Duodenal mucosa (tissue), 2 donors: Measurements from ENCODE around the gene DENND11.

Source experiments
- H3K27ac ChIP-seq: one replicate; pipeline ENCODE4 v1.7.0; 2013; ENCODE audit warnings: low read depth, low read length
- H3K27me3 ChIP-seq, 2 donors: one replicate each; pipeline ENCODE4 v1.7.0; 2013; ENCODE audit warnings: low read length in 2 of 2, control low read depth in 1 of 2; ENCODE audit not compliant: insufficient read depth in 2 of 2, control insufficient read depth in 1 of 2
- H3K36me3 ChIP-seq, 2 donors: one replicate each; pipeline ENCODE4 v1.7.0; 2013; ENCODE audit warnings: low read length in 2 of 2, control low read depth in 1 of 2; ENCODE audit not compliant: insufficient read depth in 2 of 2, control insufficient read depth in 1 of 2
- H3K4me1 ChIP-seq, 2 donors: one replicate each; pipeline ENCODE4 v1.7.0; 2013; ENCODE audit warnings: low read length in 2 of 2, control low read depth in 1 of 2; ENCODE audit not compliant: insufficient read depth in 2 of 2, control insufficient read depth in 1 of 2
- H3K4me3 ChIP-seq, 2 donors: one replicate each; pipeline ENCODE4 v1.7.0; 2013; ENCODE audit warnings: low read length in 2 of 2, low read depth in 1 of 2
- H3K9ac ChIP-seq, 2 donors: one replicate each; pipeline ENCODE4 v1.7.0; 2013; ENCODE audit warnings: low read length in 2 of 2, low read depth in 1 of 2
- H3K9me3 ChIP-seq, 2 donors: one replicate each; pipeline ENCODE4 v1.7.0; 2013; ENCODE audit warnings: low read length in 2 of 2, control low read depth in 1 of 2; ENCODE audit not compliant: control insufficient read depth in 1 of 2

Gene DENND11

DNA sequence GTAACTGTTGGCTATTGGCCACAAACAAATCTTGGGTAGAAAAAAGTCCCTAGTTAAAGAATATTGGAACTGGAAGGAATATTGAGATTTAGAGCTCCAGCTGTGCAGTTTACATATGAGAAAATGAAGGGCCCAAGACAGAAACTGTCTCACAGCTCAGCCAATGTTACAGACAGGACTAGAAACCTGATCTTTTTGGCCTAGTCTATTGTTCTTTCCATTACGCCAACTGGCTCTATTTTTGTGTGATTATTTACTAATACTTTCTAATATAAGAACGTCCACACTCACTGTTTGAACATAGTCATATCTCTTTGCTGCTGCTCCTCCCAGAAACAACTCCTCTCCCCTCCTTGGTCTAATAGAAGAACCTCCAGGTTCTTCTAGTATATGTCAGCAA lies 7.4 kb upstream of the DENND11 start:
- no peaks in the 10 kb centered on the region for H3K9me3 ChIP-seq
- H3K36me3 ChIP-seq = no peaks in the 10 kb centered on the region
- H3K4me3 ChIP-seq = no peak overlapping the region
- no peaks in the 10 kb centered on the region for H3K27me3 ChIP-seq
- H3K9ac ChIP-seq = no peak overlapping the region
- H3K4me1 ChIP-seq = peaks cover 7 to 13% of the 10 kb centered on the region in 2 donors
- no peak overlapping the region for H3K27ac ChIP-seq

GRCh38 chr7:141708351-141708750 lies 6.4 kb upstream of the DENND11 start, which contains the start of gene WEE2:
Gene WEE2, plus strand, starts transcription at chr7:141708353. Its CDS starts 406 bp downstream, at chr7:141708759.
- Histone ChIP-seq H3K9ac (no peak within 1 kb of the TSS), H3K4me1 (peaks cover 9 to 20% of the 10 kb centered on the region in 2 donors), H3K4me3 (no peak within 1 kb of the TSS), H3K9me3 (no peaks in the 10 kb centered on the region), H3K27ac (no peak within 1 kb of the TSS), H3K27me3 (no peaks in the 10 kb centered on the region), H3K36me3 (no peaks in the 10 kb centered on the region)

- H3K27me3 ChIP-seq = no peaks in the 10 kb centered on the region
- no peak overlapping the region for H3K9ac ChIP-seq
- no peak overlapping the region for H3K27ac ChIP-seq
- H3K4me3 ChIP-seq = no peak overlapping the region
- H3K4me1 ChIP-seq = peaks cover 13 to 26% of the 10 kb centered on the region in 2 donors
- H3K9me3 ChIP-seq = no peaks in the 10 kb centered on the region
- no peaks in the 10 kb centered on the region for H3K36me3 ChIP-seq
Observed at GRCh38 chr7:141706239-141707064, 4.5 kb upstream of the DENND11 start.

DNA sequence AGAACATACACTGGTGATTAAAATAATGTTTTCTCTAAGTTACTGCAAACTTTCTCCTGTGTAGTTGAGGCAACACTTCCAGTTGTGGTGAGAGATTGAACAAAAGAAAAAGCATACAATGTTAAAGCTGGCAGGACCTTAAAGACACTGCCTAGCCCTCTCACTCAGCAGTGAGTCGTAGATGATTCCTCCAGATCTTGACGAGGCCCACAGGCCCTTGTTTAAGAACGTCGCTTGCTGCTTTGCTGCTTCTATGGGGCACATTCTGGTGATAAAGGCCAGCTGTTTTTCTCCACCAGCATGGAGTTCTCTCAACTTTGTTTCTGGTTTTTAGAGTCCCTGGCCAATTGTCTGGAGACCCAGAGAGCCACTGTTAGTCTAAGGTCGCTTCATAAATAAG lies 2.8 kb upstream of the DENND11 start:
- Histone ChIP-seq H3K4me3 (no peak overlapping the region), H3K9ac (no peak overlapping the region), H3K4me1 (peaks cover 19 to 30% of the 10 kb centered on the region in 2 donors), H3K36me3 (no peaks in the 10 kb centered on the region), H3K27me3 (no peaks in the 10 kb centered on the region), H3K27ac (no peak overlapping the region), H3K9me3 (no peaks in the 10 kb centered on the region)

DNA sequence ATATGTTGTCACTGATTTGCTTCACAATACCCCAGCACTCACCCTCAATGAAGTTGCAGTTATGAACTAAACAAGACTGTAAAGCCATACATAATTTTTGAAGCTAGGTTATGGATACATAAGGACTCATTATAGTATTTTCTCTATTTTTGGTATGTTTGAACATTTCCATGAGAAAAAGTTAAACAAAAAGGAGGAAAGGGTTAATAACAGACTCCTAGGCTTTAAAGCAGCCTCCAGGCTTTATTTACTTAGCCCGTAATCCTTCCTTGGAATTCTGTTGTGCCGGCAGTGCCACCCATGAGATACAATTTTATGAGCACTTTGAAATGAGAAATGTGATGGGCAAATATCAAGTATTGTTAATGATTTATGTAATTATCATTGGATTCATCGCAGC lies 2.1 kb upstream of the DENND11 start:
- Histone ChIP-seq H3K27ac (no peak overlapping the region), H3K4me3 (no peak overlapping the region), H3K9ac (no peak overlapping the region)

DNA sequence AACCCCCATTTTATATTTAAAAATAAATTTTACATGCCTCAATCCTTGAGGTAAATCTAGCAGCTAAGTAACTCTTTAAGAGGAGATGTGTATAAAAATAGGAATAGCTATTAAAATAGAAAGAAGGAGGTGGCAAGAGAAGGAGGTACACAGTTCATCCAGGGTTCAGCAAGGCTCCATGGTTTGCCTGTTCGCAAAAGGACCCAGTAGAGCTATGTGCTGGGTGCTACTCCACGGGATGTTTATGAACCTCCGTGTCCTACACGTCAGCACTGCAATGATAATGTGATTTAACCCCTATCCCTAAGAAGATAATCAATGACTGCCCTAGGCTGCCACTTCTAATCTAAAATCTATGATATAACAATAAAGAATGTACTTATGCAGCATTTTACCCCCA lies 926 bp upstream of the DENND11 start:
- H3K36me3 ChIP-seq = no peaks in the 10 kb centered on the region
- H3K4me1 ChIP-seq = peaks cover 24 to 30% of the 10 kb centered on the region in 2 donors
- H3K9me3 ChIP-seq = no peaks in the 10 kb centered on the region
- no peaks in the 10 kb centered on the region for H3K27me3 ChIP-seq
- no peak overlapping the region for H3K27ac ChIP-seq
- H3K9ac ChIP-seq = no peak overlapping the region
- peak overlapping the region in 1 of 2 donors; percentile 74 for H3K4me3 ChIP-seq

More for the DNA sequence above, 2.1 kb upstream of the DENND11 start:
- Histone ChIP-seq H3K4me1 (peaks cover 19 to 30% of the 10 kb centered on the region in 2 donors), H3K9me3 (no peaks in the 10 kb centered on the region), H3K27me3 (no peaks in the 10 kb centered on the region), H3K36me3 (no peaks in the 10 kb centered on the region)

- Histone ChIP-seq H3K4me3 (peak overlapping the region; percentile 60 to 69), H3K27me3 (no peaks in the 10 kb centered on the region), H3K36me3 (no peaks in the 10 kb centered on the region), H3K9ac (peak overlapping the region in 1 of 2 donors; percentile 27), H3K9me3 (no peaks in the 10 kb centered on the region), H3K4me1 (peaks cover 24 to 31% of the 10 kb centered on the region in 2 donors), H3K27ac (no peak overlapping the region)
Observed at GRCh38 chr7:141701489-141702046, 398 bp downstream of the DENND11 start.

DNA sequence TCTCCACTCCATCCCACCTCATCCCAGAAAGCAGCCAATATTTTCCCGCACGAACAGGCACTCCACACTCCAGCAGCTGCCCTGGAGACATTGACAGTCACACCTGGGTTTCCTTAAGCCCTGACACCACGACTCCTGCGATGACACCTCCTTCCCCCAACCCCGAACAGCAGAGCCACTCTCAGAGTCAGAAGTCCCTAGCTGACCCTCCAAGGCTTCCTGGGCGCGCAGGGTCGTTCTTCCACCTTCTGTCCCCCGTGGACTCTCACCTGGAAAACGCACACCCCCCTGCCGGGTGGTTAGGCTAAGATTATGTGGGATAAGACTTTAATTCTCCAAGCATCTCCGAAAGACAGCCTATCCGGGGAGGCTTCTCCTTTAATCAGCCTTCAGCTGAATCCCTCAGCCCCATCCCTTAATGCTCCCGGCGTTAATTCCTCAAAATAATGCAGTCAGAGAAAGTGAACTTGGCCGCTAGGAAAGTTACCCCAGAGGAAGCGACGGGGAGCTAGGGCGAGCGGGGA lies 1.1 kb downstream of the DENND11 start:
- H3K27ac ChIP-seq = no peak overlapping the region
- H3K4me3 ChIP-seq = peak overlapping the region; percentile 60 to 67
- H3K27me3 ChIP-seq = no peaks in the 10 kb centered on the region
- no peaks in the 10 kb centered on the region for H3K9me3 ChIP-seq
- peak overlapping the region; percentile 30 to 45 for H3K9ac ChIP-seq
- H3K36me3 ChIP-seq = no peaks in the 10 kb centered on the region
- H3K4me1 ChIP-seq = peaks cover 25 to 31% of the 10 kb centered on the region in 2 donors

- H3K27me3 ChIP-seq = no peaks in the 10 kb centered on the region
Observed at GRCh38 chr7:141700296-141700847, 1.6 kb downstream of the DENND11 start.

GRCh38 chr7:141699860-141700259 lies 2.1 kb downstream of the DENND11 start:
- Histone ChIP-seq H3K36me3 (no peaks in the 10 kb centered on the region), H3K4me1 (peaks cover 27 to 34% of the 10 kb centered on the region in 2 donors), H3K27me3 (no peaks in the 10 kb centered on the region), H3K9ac (no peak overlapping the region), H3K27ac (no peak overlapping the region), H3K9me3 (no peaks in the 10 kb centered on the region), H3K4me3 (no peak overlapping the region)

More at GRCh38 chr7:141700296-141700847, 1.6 kb downstream of the DENND11 start:
- Histone ChIP-seq H3K9ac (peak overlapping the region; percentile 30 to 45), H3K9me3 (no peaks in the 10 kb centered on the region), H3K4me3 (peak overlapping the region; percentile 60 to 67), H3K27ac (no peak overlapping the region), H3K4me1 (peaks cover 27 to 34% of the 10 kb centered on the region in 2 donors), H3K36me3 (no peaks in the 10 kb centered on the region)
